ENCODE measurements around the gene TMEM139.
"Not testable (repeated sequence)": the region's sequence is repeated elsewhere in the genome, so short reads cannot be mapped to it uniquely, and the experiment has no call there.

TMEM139 gene

DNA sequence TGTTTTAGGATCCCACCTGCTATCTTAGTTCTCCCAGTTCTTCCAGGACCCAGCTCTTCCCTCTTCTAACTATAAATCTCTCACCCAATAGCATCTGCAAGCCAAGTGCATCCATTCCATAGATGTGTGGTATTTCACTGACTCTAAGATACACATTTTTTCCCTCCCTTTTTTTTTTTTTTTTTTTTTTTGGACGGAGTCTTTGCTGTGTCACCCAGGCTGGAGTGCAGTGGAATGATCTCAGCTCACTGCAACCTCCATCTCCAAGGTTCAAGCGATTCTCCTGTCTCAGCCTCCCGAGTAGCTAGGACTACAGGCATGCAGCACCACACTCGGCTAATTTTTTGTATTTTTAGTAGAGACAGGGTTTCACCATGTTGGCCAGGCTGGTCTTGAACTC lies 5.1 kb downstream of the TMEM139 start:
- DNase-seq: not testable (repeated sequence)

DNA sequence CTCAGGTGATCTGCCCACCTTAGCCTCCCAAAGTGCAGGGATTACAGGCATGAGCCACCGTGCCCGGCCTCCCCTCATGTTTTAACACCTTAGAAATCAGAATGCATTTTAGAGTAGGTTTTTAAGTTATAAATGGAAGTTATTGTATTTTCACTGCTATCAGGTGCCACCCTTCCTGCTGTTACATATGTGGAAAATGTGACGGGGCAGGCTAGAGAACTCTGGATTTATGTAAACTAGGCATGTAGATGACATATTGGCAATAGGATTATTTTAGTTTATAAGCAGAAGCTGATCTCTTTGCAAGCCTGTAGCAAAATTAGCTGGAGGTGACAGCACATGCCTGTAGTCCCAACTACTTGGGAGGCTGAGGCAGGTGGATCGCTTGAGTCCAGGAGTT lies 5.5 kb downstream of the TMEM139 start:
- no peak for DNase-seq

DNA sequence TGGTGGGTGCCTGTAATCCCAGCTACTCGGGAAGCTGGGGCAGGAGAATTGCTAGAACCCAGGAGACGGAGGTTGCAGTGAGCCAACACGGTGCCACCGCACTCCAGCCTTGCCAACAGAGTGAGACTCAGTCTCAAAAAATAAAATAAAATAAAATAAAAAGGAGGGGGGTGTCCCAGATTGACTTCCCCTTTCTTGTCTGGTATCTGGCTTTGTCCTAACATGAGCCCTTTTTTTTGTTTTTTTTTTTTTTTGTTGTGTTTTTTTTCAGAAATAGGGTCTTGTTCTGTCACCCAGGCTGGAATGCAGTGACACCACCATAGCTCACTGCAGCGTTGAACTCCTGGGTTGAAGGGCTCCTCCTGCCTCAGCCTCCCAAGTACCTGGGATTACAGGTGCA lies 8.1 kb downstream of the TMEM139 start:
- no peak for DNase-seq

DNA sequence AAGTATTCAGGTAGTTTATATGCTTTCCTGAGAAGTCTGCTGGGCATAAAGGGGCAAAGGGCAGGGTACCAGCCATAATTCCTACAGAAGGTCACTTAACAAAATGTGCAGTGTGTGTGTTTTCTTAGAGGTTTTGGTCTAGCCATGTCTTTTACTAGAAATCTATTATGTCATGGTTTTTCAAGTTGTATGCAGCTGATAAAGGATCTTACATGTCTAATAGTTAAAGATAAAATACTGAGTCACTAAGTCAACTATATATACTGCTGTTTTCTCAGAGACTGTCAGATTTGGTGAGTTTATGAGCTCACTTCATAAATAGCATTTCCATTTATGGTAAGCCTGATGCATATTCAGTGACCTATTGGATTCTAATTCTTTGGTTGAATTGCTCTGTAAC lies 11.1 kb downstream of the TMEM139 start:
- peak; percentile 84 for DNase-seq

DNA sequence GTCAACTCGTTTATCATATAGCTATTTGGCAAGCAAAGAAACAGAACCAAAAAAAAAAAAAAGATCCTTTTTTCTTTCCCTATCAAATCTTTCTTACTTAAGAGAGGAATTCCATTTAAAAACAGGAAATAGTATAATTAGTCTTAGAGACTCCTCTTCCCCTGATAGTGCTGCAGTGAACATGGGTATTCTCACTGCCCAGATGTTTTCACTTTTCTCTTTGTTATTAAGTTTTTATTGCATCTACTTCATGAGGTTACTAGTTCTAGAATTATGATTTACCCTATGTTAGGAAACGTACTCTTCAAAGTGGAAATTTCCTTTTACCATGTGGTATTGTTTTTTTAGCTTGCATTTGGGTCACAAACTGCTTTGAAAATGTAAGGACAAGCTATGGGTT lies 11.9 kb downstream of the TMEM139 start:
- DNase-seq: peak; percentile 25

DNA sequence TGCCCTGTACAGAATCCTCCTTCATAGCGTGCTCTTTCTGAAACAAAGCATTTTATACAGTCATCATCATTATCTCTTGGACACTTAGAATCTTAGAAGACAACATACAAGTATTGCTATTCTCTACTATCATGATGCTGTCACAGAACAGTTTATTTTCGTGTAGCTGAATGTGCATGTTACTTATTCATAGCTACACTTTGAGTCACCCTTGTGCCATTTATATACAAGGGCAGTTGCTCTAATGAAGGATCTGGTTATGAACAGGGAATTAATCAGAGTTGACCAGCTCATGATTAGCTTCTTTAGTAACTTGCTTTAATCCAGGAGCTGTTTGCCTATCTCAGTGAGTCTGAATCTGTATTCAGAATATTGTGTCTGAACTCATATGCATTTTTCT lies 14.6 kb downstream of the TMEM139 start:
- DNase-seq: no peak

DNA sequence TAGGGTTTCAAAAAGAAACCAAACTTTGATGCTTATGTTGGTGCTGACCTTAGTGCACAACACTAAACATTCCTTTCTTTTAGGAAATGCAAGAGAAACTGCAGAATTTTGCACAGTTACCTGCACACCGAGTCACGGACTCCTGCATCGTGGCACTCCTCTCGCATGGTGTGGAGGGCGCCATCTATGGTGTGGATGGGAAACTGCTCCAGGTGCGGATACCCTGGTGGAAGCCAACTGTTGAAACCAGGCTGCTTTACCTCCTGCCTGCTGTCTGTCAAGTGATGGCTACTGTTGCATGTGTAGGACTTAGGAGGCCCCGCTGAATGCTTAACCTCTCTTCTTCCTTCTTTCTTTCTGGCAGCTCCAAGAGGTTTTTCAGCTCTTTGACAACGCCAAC lies 15.1 kb downstream of the TMEM139 start:
- DNase-seq: no peak

DNA sequence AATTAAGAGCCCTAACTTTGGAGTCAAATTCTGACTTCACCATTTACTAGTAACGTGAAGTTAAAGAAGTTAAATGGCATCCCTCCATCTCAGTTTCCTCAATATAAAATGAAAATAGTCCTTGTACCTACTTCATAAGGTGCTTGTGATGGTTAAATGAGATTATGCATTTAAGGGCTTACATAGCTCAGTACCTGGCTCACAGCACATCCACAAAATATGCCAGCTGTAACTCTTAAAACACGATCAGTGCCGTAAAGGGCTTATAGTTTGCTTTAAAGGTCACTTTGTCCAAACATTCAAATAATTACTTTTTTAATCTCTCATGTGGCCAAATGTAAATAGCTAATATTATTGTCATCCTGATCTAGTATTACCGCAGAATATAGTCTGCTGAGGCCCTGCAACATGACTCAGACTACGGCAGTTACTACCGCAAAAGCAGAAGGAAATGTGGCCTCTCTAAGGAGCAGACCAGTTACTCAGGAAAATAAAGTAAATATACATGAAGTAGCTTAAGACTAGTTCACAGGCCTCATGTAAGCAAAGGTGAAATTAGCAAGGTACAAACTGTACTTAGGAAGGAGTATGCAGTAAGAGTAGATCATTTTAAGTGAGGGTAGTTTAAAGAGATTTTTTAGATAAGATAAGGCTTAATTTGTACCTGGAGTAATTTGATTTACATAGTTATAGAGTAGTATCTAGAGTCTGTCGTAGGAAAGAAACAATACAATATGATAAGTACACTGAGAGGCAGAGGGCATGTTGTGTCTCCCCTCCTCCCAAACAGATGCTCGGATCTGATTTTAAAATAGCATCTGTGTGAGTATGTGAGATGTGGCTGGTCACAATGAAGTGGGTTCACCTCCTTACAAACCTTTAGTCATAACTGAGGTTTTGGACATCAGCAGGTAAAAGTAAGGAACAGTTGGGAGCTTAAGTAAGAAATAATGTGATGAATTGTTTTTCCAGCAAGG lies 16.5 kb downstream of the TMEM139 start:
- no peak for DNase-seq

DNA sequence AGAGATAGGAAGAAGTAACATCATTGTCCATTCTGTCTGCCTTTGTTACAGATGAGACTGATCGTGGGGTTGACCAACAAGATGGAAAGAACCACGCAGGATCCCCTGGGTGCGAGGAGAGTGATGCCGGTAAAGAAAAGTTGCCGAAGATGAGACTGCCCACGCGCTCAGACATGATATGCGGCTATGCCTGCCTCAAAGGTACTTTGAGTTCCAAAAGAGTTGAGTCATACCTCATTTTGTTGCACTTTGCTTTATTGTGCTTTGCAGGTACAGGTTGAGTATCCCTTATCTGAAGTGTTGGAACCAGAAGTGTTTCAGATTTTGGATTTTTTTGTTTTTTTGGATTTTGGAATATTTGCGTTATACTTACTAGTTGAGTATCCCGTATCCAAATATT lies 19.0 kb downstream of the TMEM139 start:
- no peak for DNase-seq

DNA sequence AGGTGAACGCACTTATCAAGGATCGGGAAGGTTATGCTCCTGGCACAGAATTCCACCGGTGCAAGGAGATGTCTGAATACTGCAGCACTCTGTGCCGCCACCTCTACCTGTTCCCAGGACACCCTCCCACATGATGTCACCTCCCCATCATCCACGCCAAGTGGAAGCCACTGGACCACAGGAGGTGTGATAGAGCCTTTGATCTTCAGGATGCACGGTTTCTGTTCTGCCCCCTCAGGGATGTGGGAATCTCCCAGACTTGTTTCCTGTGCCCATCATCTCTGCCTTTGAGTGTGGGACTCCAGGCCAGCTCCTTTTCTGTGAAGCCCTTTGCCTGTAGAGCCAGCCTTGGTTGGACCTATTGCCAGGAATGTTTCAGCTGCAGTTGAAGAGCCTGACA lies 20.2 kb downstream of the TMEM139 start:
- no peak for DNase-seq

DNA sequence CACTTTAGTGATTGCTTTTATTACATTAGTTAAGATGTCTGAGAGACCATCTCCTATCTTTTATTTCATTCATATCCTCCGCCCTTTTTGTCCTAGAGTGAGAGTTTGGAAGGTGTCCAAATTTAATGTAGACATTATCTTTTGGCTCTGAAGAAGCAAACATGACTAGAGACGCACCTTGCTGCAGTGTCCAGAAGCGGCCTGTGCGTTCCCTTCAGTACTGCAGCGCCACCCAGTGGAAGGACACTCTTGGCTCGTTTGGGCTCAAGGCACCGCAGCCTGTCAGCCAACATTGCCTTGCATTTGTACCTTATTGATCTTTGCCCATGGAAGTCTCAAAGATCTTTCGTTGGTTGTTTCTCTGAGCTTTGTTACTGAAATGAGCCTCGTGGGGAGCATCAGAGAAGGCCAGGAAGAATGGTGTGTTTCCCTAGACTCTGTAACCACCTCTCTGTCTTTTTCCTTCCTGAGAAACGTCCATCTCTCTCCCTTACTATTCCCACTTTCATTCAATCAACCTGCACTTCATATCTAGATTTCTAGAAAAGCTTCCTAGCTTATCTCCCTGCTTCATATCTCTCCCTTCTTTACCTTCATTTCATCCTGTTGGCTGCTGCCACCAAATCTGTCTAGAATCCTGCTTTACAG lies 20.8 kb downstream of the TMEM139 start:
- peak; percentile 54 for DNase-seq

DNA sequence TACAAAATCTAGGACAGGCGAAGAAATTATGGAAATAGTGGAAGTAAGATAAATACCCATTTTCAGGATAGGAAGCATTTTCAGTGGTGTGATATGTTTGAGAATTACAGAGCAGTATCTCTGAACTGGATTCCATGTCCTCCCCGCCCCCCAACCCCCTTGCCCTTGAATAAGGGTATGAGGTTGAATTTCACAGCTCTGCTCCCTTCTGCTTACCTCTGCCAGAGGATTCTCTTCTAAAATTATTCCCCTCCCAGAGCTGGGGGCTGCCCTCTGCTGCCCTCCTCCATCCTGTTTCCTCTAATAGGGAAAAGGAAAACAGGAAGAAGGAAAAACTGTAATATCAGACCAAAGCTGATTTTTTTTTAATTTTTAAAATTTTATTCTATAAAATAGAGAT lies 23.9 kb downstream of the TMEM139 start:
- no peak for DNase-seq

DNA sequence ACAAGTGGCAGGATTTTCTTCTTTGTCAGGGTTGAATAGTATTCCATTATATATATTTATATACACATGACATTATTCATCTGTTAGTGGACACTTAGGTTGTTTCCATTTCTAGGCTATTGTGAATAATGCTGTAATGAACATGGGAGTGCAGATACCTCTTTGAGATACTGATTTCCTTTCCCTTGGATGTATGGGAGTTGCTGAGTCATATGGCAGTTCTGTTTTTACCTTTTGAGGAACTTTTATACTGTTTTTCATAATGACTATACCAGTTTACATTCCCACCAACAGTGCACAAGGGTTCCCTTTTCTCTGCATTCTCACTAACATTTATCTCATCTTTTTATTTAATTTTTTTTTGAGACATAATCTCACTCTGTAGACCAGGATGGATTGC lies 29.4 kb downstream of the TMEM139 start:
- no peak for DNase-seq

DNA sequence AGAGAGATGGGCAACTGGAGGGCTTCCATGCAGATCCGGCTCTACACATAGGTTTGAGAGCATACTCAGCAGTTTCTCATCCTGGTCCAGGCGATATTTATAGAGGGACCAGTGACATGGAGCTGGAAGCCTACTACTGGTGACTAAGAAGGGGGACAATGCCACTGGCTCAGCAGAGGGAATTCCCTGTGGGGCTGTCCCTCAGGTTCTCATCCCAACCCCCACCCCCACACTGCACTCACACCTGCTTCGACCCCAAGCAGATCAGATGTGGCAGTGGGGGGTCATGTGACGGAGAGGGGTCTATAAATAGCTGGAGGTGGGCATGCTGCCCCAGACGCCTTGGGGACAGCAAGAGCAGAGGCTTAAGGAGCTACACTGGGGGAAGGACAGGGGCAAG lies 31.0 kb downstream of the TMEM139 start, which contains the start of gene CLCN1:
Gene CLCN1, plus strand, starts transcription at position 336 of the 400 bp plus-strand sequence. CDS start 102 bp downstream, outside the sequence.
- no peak for DNase-seq

DNA sequence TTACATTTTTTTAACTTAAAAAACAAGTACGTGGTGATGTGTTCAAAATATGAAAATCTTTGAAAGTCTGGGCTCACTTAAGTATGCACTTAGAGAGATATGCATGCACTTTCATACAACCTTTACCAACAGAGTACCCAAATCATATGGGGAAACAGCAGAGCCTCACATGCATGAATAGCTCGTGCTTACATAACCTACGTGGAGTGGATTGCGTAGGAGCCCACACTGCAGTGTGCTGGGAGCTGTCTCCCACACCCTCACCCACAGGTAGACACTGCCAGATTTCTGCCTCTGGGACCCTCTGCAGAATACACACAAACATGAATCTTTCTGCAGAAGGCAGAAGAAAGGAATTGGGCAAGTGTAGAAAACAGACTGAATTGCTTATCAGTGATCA lies 31.7 kb downstream of the TMEM139 start:
- DNase-seq: no peak

DNA sequence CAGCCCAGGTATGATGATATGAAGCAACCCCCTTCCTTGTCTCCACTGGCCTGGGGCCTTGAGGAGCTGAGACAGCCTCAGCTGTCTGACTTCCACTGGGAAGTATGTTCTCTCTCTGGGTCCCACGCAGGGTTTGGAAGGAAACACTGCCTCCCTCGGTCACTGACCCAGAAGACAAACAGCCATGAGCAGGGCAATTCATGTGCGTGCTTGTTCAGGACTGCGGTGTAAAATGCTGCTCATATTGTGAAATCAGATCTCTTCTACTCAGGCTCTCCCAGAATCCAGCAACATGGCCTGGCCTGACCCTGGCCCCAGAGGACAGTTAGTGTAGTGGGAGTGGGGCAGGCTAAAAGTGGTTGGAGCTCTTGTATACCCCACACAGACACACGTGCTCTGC lies 33.9 kb downstream of the TMEM139 start:
- DNase-seq: peak; percentile 59

DNA sequence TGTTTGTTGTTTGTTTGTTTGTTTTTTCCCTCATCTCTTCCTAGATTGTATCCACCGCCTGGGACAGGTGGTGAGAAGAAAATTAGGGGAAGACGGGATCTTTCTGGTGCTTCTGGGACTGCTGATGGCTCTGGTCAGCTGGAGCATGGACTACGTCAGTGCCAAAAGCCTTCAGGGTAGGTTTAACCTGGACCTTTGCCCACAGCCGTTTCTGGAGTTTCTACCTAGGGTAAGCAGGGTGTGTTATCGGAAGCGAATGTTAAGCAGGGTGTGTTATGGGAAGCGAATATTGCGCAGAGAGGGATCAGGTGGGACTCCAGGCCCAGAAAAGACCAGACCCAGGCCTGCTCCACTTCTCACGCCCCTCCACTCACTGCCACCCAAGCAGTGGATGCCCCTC lies 35.9 kb downstream of the TMEM139 start:
- DNase-seq: no peak

DNA sequence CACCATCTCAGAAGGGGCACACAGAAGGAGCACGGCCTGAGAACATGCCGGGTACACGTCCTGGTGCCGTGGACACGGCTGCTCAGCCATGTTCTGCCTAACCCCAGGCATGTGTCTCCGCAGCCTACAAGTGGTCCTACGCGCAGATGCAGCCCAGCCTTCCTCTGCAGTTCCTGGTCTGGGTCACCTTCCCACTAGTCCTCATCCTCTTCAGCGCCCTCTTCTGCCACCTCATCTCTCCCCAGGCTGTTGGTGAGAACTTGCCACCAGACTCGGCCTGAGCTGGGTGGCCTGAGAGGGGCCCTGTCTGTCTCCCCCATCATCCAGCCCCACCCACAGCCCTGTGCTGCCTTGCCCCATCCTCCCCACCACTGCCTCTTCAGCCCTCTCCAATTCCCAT lies 36.5 kb downstream of the TMEM139 start:
- DNase-seq: no peak

DNA sequence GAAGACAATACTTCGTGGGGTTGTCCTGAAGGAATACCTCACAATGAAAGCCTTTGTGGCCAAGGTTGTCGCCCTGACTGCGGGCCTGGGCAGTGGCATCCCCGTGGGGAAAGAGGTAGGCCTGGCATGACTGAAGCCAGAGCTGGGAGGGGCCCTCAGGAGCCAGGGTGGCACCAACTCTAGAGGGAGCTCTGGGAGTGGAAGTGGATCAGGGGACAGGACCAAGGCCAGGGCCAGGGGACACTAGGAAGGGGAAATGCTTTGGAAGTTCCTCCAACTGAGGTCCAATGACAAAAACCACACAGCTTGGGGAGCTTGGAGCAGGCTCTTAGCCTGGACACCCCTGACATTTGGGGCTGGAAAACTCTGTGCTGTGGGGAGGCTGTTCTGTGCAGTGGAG lies 37.0 kb downstream of the TMEM139 start:
- DNase-seq: no peak

DNA sequence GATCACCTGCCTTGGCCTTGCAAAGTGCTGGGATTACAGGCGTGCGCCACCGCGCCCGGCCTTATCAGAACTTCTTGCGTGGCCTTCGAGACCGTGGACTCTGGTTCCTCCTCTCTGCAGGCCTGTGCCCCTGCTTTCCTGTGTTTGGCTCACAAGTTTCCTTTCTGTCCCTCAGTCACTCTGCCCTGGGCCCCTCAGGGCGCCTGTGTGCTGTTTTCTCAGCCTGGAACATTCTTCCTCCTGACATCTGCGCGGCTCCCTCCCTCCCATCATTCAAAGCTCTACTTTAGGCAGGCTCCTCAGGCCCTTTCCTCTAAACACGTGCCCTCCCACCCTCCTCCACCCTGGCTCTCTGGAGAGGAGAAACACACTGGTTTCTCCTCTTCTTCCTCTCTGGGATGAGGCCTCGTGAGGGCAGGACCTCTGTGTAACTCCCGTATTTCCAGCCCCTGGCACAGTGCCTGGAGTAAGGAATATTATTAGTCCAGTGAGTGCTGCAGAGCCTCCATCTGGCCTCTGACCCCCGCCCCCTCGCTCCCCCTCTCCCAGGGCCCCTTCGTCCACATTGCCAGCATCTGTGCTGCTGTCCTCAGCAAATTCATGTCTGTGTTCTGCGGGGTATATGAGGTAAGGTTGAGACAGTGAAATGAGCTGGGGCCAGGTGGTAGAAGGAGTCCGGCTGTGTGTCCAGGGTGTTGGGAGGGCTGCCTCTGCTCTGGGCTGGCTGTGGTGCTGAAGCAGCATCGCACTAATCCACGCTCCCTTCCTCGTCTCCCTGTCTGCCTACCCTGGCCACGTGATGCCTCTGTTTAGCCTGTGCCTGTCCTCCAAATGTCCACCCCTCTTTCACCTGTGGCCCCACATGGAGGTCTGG lies 38.2 kb downstream of the TMEM139 start:
- no peak for DNase-seq

DNA sequence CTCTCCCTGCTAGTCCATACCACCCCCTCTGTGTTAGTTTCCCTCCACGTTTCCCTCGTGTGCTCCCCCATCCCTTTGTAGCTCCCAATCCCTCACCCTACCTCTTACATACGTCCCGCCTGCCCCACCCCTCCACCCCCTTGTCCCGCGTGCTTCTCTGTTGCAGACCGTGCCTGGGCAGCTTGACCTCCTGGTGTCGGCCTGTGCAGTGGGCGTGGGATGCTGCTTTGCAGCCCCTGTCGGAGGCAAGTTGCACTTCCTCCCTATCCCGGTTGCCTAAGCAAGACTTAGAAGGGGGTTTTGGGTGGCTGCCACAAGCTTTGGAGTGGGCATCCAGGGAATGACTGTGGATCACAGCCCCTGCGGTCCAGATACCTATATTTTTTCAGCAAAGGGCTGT lies 38.9 kb downstream of the TMEM139 start:
- no peak for DNase-seq

DNA sequence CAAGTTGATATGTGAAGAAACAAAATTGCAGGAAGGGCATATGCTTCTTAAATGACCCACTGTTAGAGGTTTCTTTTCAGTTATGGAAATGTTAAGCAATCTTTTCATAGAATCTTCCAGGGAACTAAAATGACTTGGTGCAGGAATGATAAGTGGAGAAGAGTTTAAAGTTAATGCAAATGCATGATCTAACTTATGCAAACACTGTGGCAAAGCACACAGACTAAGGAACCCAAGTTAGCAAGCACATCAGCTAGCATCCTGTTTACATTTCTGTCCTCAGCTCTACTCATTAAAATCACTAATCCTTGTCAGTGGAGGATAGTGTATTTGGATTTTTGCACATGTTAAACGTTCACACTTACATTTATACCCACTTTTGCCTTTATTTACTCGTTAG lies 40.5 kb downstream of the TMEM139 start:
- no peak for DNase-seq

DNA sequence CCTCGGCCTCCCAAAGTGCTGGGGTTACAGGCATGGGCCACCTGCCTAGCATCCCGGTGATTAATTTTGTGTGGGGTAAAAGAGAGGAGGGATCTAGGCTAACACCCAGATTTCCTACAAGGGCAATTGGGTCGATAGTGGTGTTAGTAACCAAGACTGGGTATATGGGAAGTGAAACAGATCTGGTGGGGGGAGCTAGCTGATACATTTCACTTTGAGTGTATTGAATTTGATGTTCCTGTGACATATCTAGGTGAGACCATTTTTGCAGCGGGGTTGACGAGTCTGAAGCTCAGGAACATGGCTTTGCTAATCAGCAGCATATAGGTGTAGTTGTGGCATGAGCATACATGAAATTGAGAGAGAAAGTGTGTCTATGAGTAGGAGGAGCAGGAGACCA lies 43.1 kb downstream of the TMEM139 start:
- no peak for DNase-seq

Data from fibroblast of skin of scalp (primary cell).